Mucosa of rectum (tissue), 2 donors: Measurements from ENCODE around the gene PHLPP2.
"Not testable (repeated sequence)": the region's sequence is repeated elsewhere in the genome, so short reads cannot be mapped to it uniquely, and the experiment has no call there.

Experiments
- H3K27ac ChIP-seq, 2 donors: one replicate each; pipeline ENCODE4 v1.7.0; 2013; ENCODE audit warnings: inconsistent platforms in 2 of 2, low read depth in 2 of 2, low read length in 2 of 2
- H3K27me3 ChIP-seq, 2 donors: one replicate each; pipeline ENCODE4 v1.7.0; 2013; ENCODE audit warnings: low read length in 2 of 2; ENCODE audit not compliant: control insufficient read depth in 2 of 2, insufficient read depth in 2 of 2
- H3K36me3 ChIP-seq, 2 donors: one replicate each; pipeline ENCODE4 v1.7.0; 2013; ENCODE audit warnings: low read length in 2 of 2; ENCODE audit not compliant: control insufficient read depth in 2 of 2, insufficient read depth in 2 of 2
- H3K4me1 ChIP-seq, 2 donors: one replicate each; pipeline ENCODE4 v1.7.0; 2013; ENCODE audit warnings: low read length in 2 of 2, mild to moderate bottlenecking in 1 of 2; ENCODE audit not compliant: control insufficient read depth in 2 of 2, insufficient read depth in 2 of 2
- H3K4me3 ChIP-seq, 2 donors: one replicate each; pipeline ENCODE4 v1.7.0; 2013; ENCODE audit warnings: low read length in 2 of 2
- H3K9ac ChIP-seq, 2 donors: one replicate each; pipeline ENCODE4 v1.7.0; 2013; ENCODE audit warnings: low read length in 2 of 2, low read depth in 1 of 2, mild to moderate bottlenecking in 1 of 2
- H3K9me3 ChIP-seq, 2 donors: one replicate each; pipeline ENCODE4 v1.7.0; 2013; ENCODE audit warnings: low read length in 2 of 2; ENCODE audit not compliant: control insufficient read depth in 2 of 2
- donor health status: healthy.
- donor health status: Normal muscosa, but diverticular disease.

Gene PHLPP2

DNA sequence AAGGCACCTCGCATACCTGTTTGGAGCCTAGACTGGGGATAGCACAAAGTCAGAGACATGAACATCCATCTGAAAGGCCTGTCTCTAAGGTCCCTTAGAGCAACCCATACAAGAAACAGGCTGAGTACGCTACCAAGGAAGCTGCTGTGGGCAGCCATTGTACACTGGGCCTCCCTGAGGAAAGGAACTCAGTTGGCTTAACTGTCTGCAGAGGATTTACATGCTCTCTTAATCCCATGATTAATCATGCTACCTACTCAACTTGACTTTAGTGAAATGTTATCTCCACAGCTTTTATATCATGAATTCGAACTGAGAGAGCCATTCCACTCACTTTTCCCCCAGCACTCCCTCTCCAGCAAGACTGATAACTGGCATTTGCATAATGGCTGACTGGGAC, 26.0 kb downstream of the PHLPP2 start:
- no peaks in the 10 kb centered on the region for H3K27me3 ChIP-seq
- H3K27ac ChIP-seq = no peak overlapping the region
- no peaks in the 10 kb centered on the region for H3K9me3 ChIP-seq
- no peak overlapping the region for H3K9ac ChIP-seq
- no peaks in the 10 kb centered on the region for H3K4me1 ChIP-seq
- H3K4me3 ChIP-seq = no peak overlapping the region
- peaks cover 18 to 21% of the 10 kb centered on the region in 2 donors for H3K36me3 ChIP-seq

DNA sequence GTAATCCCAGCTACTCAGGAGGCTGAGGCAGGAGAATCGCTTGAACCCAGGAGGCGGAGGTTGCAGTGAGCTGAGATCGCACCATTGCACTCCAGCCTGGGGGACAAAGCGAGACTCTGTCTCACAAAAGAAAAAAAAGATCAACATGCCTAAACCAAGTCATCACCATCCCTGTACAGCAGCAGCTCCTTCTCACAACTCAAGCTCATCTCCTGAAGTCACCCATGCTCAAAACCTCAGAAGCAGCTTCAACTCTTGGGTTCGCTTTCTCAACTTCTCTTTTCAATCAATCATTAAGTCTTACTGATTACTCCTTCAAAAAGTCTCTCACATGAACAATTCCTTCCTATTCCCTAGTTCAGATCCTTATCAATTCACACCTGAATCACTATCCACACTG, 31.3 kb downstream of the PHLPP2 start:
- Histone ChIP-seq H3K36me3 (peaks cover 6 to 18% of the 10 kb centered on the region in 2 donors), H3K4me1 (no peaks in the 10 kb centered on the region), H3K27ac (no peak overlapping the region), H3K9ac (no peak overlapping the region), H3K9me3 (no peaks in the 10 kb centered on the region), H3K27me3 (no peaks in the 10 kb centered on the region), H3K4me3 (no peak overlapping the region)

- Histone ChIP-seq H3K4me1 (no peaks in the 10 kb centered on the region), H3K4me3 (no peak overlapping the region), H3K9me3 (no peaks in the 10 kb centered on the region), H3K27ac (no peak overlapping the region), H3K9ac (no peak overlapping the region), H3K27me3 (no peaks in the 10 kb centered on the region), H3K36me3 (peaks cover 11 to 19% of the 10 kb centered on the region in 2 donors)
Observed at GRCh38 chr16:71689901-71690300, 34.6 kb downstream of the PHLPP2 start.

GRCh38 chr16:71687861-71688260, 36.6 kb downstream of the PHLPP2 start:
- H3K27ac ChIP-seq = no peak overlapping the region
- no peaks in the 10 kb centered on the region for H3K9me3 ChIP-seq
- H3K4me3 ChIP-seq = no peak overlapping the region
- H3K27me3 ChIP-seq = no peaks in the 10 kb centered on the region
- peaks cover 11 to 21% of the 10 kb centered on the region in 2 donors for H3K36me3 ChIP-seq
- H3K9ac ChIP-seq = no peak overlapping the region
- H3K4me1 ChIP-seq = peaks cover 2 to 4% of the 10 kb centered on the region in 2 donors

GRCh38 chr16:71684280-71684679, 40.2 kb downstream of the PHLPP2 start:
- H3K9ac ChIP-seq, H3K9me3 ChIP-seq, H3K4me3 ChIP-seq, H3K27me3 ChIP-seq, H3K27ac ChIP-seq: not testable (repeated sequence)
- Histone ChIP-seq H3K36me3 (peaks cover 5 to 10% of the 10 kb centered on the region in 2 donors), H3K4me1 (peaks cover 6 to 21% of the 10 kb centered on the region in 2 donors)

DNA sequence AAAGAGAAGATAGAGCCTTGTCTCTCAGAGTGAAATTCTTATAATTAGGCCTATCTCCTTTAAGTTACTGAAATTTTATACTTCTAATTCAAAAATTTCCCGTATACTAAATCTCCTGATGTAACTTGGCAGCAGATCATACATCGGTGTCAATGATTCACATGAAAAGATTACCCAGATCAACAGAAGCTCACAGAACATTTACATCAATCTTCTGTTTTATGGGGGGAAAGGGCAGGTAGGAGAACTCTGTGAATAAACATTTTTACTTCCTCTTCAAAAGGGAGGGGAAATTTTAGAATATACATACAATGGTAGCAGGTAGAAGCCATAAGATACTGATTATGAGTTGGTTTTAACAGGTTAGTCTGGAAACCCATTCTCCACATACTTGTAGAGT, 43.1 kb downstream of the PHLPP2 start:
- Histone ChIP-seq H3K4me1 (peaks cover 6 to 21% of the 10 kb centered on the region in 2 donors), H3K9ac (no peak overlapping the region), H3K27ac (peak overlapping the region; percentile 79 to 87), H3K27me3 (no peaks in the 10 kb centered on the region), H3K36me3 (peaks cover 4 to 15% of the 10 kb centered on the region in 2 donors), H3K4me3 (peak overlapping the region; percentile 27 to 32), H3K9me3 (no peaks in the 10 kb centered on the region)

DNA sequence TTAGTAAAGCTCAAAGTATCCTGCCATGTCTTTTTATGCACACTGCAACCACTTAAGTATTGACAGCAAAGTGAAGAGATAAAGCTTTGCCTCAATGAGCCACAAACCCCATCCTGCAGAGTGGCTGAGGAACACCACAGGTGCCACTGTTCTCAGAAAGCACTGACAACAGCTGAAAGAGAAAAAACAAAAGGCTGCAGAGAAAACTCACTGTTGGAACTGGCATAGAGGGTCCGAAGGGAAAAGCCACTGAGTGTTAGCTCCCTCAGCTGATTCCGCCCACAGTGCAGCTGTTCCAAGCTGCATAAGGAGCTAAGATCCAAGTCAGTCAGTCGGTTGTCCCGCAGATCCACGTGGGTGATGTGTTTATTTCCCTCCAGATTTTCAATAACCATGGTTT, 48.3 kb downstream of the PHLPP2 start:
- no peak overlapping the region for H3K4me3 ChIP-seq
- no peak overlapping the region for H3K27ac ChIP-seq
- peaks cover 19 to 25% of the 10 kb centered on the region in 2 donors for H3K36me3 ChIP-seq
- H3K27me3 ChIP-seq = no peaks in the 10 kb centered on the region
- no peaks in the 10 kb centered on the region for H3K9me3 ChIP-seq
- H3K9ac ChIP-seq = no peak overlapping the region
- peaks cover 2 to 8% of the 10 kb centered on the region in 2 donors for H3K4me1 ChIP-seq

- Histone ChIP-seq H3K36me3 (peaks cover 22 to 33% of the 10 kb centered on the region in 2 donors), H3K9me3 (no peaks in the 10 kb centered on the region), H3K27me3 (no peaks in the 10 kb centered on the region), H3K9ac (no peak overlapping the region), H3K4me1 (peaks cover 1 to 3% of the 10 kb centered on the region in 2 donors), H3K27ac (no peak overlapping the region), H3K4me3 (no peak overlapping the region)
Observed at GRCh38 chr16:71675380-71675779, 49.1 kb downstream of the PHLPP2 start.

DNA sequence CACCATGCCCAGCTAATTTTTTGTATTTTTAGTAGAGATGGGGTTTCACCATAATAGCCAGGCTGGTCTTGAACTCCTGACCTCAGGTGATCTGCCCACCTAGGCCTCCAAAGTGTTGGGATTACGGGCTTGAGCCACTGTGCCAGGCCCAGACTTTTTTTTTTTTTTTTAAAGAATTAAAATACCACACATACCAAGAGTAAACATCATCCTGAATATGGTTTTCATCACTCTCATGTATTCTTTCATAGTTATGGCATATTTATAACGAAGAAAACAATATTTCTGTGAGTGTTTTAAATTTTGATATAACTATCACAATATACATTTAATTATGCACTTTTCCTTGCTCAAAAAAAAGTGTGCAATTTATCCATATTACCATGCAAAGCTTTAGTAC, 50.3 kb downstream of the PHLPP2 start:
- H3K4me1 ChIP-seq = peaks cover 2 to 3% of the 10 kb centered on the region in 2 donors
- no peak overlapping the region for H3K9ac ChIP-seq
- no peaks in the 10 kb centered on the region for H3K27me3 ChIP-seq
- peaks cover 33 to 44% of the 10 kb centered on the region in 2 donors for H3K36me3 ChIP-seq
- no peak overlapping the region for H3K4me3 ChIP-seq
- H3K9me3 ChIP-seq = no peaks in the 10 kb centered on the region
- H3K27ac ChIP-seq = no peak overlapping the region

GRCh38 chr16:71673582-71673973, 50.9 kb downstream of the PHLPP2 start:
- no peaks in the 10 kb centered on the region for H3K9me3 ChIP-seq
- H3K27ac ChIP-seq = no peak overlapping the region
- no peak overlapping the region for H3K4me3 ChIP-seq
- H3K36me3 ChIP-seq = peaks cover 37 to 49% of the 10 kb centered on the region in 2 donors
- peaks cover 2 to 3% of the 10 kb centered on the region in 2 donors for H3K4me1 ChIP-seq
- H3K27me3 ChIP-seq = no peaks in the 10 kb centered on the region
- H3K9ac ChIP-seq = no peak overlapping the region
